Nephron progenitor cell (in vitro differentiated cells): ENCODE measurements around the gene LOXL3.

ENCODE experiments used
- DNase-seq: peaks from one replicate; pipeline ENCODE4 v3.0.0; 2021
- H3K27ac Mint-ChIP-seq: 2 replicates; pipeline ENCODE4 v1.8.0; 2021; ENCODE audit warnings: mild to moderate bottlenecking, moderate library complexity, mixed read lengths
- H3K27me3 Mint-ChIP-seq: 2 replicates; pipeline ENCODE4 v1.8.0; 2021; ENCODE audit warnings: mild to moderate bottlenecking, low read depth, mixed read lengths; ENCODE audit not compliant: poor library complexity
- H3K36me3 Mint-ChIP-seq: 2 replicates; pipeline ENCODE4 v1.8.0; 2021; ENCODE audit warnings: low read depth, mixed read lengths
- H3K4me1 Mint-ChIP-seq: 2 replicates; pipeline ENCODE4 v1.8.0; 2021; ENCODE audit warnings: mixed read lengths
- H3K4me3 Mint-ChIP-seq: 2 replicates; pipeline ENCODE4 v1.8.0; 2021; ENCODE audit warnings: mild to moderate bottlenecking, moderate library complexity, mixed read lengths
- H3K9me3 Mint-ChIP-seq: 2 replicates; pipeline ENCODE4 v1.8.0; 2021; ENCODE audit warnings: mild to moderate bottlenecking, moderate library complexity, mixed read lengths
- CTCF ChIP-seq: fragments of 200-600 bp; sonication (generic); IDR thresholded peaks from 2 replicates; pipeline ENCODE4 v1.5.0; 2021; ENCODE audit warnings: antibody characterized with exemption

The LOXL3 gene

GRCh38 chr2:74534411-74534810 is 19.3 kb downstream of the LOXL3 start:
- DNase-seq: no peak
- Mint-ChIP-seq H3K27me3 (peaks cover 3% of the 10 kb centered on the region), H3K27ac (peak overlapping the region; percentile 68), H3K9me3 (no peaks in the 10 kb centered on the region), H3K4me1 (peaks cover 31% of the 10 kb centered on the region), H3K36me3 (peaks cover 22% of the 10 kb centered on the region), H3K4me3 (no peak overlapping the region)
- TF ChIP-seq CTCF: no peak

- Mint-ChIP-seq H3K9me3 (no peaks in the 10 kb centered on the region), H3K36me3 (peaks cover 22% of the 10 kb centered on the region), H3K4me3 (no peak overlapping the region), H3K4me1 (peaks cover 31% of the 10 kb centered on the region), H3K27me3 (peaks cover 3% of the 10 kb centered on the region), H3K27ac (no peak overlapping the region)
- no peak for DNase-seq
- no peak for TF ChIP-seq CTCF
Measured at GRCh38 chr2:74533464-74533863, 20.3 kb downstream of the LOXL3 start.

GRCh38 chr2:74532222-74532621 is 21.5 kb downstream of the LOXL3 start:
- H3K4me1 Mint-ChIP-seq: peaks cover 37% of the 10 kb centered on the region
- H3K36me3 Mint-ChIP-seq: peaks cover 33% of the 10 kb centered on the region
- no peak for DNase-seq
- H3K27ac Mint-ChIP-seq: no peak overlapping the region
- peak overlapping the region; percentile 26 for H3K4me3 Mint-ChIP-seq
- no peaks in the 10 kb centered on the region for H3K9me3 Mint-ChIP-seq
- no peak for TF ChIP-seq CTCF
- H3K27me3 Mint-ChIP-seq: peaks cover under 1% of the 10 kb centered on the region

GRCh38 chr2:74531666-74532065 is 22.1 kb downstream of the LOXL3 start:
- H3K27ac Mint-ChIP-seq: no peak overlapping the region
- H3K27me3 Mint-ChIP-seq: no peaks in the 10 kb centered on the region
- peaks cover 39% of the 10 kb centered on the region for H3K36me3 Mint-ChIP-seq
- DNase-seq: no peak
- H3K9me3 Mint-ChIP-seq: no peaks in the 10 kb centered on the region
- peak overlapping the region; percentile 26 for H3K4me3 Mint-ChIP-seq
- H3K4me1 Mint-ChIP-seq: peaks cover 38% of the 10 kb centered on the region
- TF ChIP-seq CTCF: no peak

GRCh38 chr2:74530239-74531187 is 23.2 kb downstream of the LOXL3 start:
- no peak overlapping the region for H3K27ac Mint-ChIP-seq
- peaks cover 49% of the 10 kb centered on the region for H3K36me3 Mint-ChIP-seq
- peaks cover 38% of the 10 kb centered on the region for H3K4me1 Mint-ChIP-seq
- peak overlapping the region; percentile 99 for H3K4me3 Mint-ChIP-seq
- TF ChIP-seq CTCF: no peak
- H3K9me3 Mint-ChIP-seq: no peaks in the 10 kb centered on the region
- peaks cover under 1% of the 10 kb centered on the region for H3K27me3 Mint-ChIP-seq
- peak; percentile 55 for DNase-seq
